Muscle layer of duodenum (tissue), 2 donors: ENCODE results near the gene LPP.

Experiments used
- H3K27ac ChIP-seq: one replicate; pipeline ENCODE4 v1.7.0; 2013; ENCODE audit warnings: mild to moderate bottlenecking, low read length
- H3K27me3 ChIP-seq: one replicate; pipeline ENCODE4 v1.7.0; 2013; ENCODE audit warnings: low read depth, mild to moderate bottlenecking, control low read depth, low read length
- H3K36me3 ChIP-seq, 2 donors: one replicate each; pipeline ENCODE4 v1.7.0; 2013; ENCODE audit warnings: low read length in 2 of 2, control low read depth in 1 of 2, mild to moderate bottlenecking in 1 of 2; ENCODE audit not compliant: insufficient read depth in 2 of 2, control insufficient read depth in 1 of 2
- H3K4me1 ChIP-seq, 2 donors: one replicate each; pipeline ENCODE4 v1.7.0; 2013; ENCODE audit warnings: low read length in 2 of 2, mild to moderate bottlenecking in 2 of 2, control low read depth in 1 of 2, moderate library complexity in 1 of 2; ENCODE audit not compliant: insufficient read depth in 2 of 2, control insufficient read depth in 1 of 2
- H3K4me3 ChIP-seq, 2 donors: one replicate each; pipeline ENCODE4 v1.7.0; 2013; ENCODE audit warnings: low read length in 2 of 2, low read depth in 1 of 2, mild to moderate bottlenecking in 1 of 2
- H3K9me3 ChIP-seq, 2 donors: one replicate each; pipeline ENCODE4 v1.7.0; 2013; ENCODE audit warnings: low read length in 2 of 2, control low read depth in 1 of 2, mild to moderate bottlenecking in 1 of 2; ENCODE audit not compliant: control insufficient read depth in 1 of 2
- donor health status: healthy.

LPP gene

DNA sequence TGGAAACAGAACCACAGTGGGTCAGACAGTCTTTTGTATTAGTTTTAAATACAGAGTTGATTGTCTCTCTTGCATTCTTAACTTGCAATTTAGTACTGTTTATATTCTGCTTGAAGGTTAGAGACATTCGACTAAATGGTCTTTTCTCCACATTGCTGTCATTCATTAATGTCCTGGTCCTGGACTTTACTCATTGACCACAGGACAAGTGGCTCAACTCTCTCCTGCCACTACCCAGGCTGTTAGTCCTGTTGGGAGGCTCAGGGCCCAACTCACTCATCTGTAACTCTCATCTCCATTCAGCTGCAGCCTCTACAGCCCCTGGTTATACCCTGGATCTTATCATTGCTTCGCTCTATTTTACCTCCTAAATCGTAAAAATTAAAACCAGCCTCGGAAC is 427.4 kb downstream of the LPP start:
- Histone ChIP-seq H3K9me3 (no peaks in the 10 kb centered on the region), H3K27ac (no peak overlapping the region), H3K27me3 (no peaks in the 10 kb centered on the region), H3K4me1 (peaks cover 11 to 20% of the 10 kb centered on the region in 2 donors), H3K4me3 (no peak overlapping the region), H3K36me3 (no peaks in the 10 kb centered on the region)

GRCh38 chr3:188581792-188582191 is 427.8 kb downstream of the LPP start:
- H3K9me3 ChIP-seq: no peaks in the 10 kb centered on the region
- no peaks in the 10 kb centered on the region for H3K27me3 ChIP-seq
- no peak overlapping the region for H3K27ac ChIP-seq
- no peaks in the 10 kb centered on the region for H3K36me3 ChIP-seq
- H3K4me1 ChIP-seq: peaks cover 11 to 20% of the 10 kb centered on the region in 2 donors
- no peak overlapping the region for H3K4me3 ChIP-seq

DNA sequence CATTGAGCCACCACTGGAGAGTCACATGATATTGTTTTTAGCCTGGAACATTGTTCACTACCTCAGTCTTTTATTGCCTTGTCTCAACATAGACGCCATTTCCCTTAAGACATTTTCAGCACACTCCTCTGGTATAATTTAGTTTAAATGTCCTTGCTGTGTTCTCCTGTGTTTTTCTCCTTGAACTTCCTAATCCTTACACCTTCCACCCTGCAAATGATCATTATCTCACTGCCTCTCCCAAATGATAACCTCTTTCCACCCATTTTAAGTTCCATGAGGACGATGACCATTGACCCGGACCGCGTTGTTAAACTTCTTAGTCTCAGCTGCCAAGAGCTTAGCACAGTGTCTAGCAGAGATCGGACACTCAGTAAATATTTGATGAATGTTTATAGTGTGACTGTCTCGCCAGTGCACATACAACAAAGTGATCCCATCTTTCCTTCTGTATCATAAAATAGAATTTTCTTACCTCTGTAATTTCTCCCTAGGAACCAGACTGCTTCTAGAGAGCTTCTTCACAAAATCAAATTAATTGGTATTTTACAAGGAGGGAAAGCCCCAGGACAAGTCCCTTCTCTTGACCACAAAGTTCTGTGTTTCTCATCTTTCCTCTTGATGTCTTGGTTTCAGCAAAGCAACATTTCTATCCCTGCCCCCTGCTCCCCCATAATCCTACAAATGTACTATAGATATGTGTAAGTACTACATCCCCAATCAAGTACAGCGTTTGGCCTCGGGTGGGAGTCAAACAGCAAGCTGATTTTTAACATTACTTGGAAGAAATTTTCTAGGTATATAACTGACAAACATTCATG is 429.6 kb downstream of the LPP start:
- Histone ChIP-seq H3K27ac (peak overlapping the region; percentile 71), H3K36me3 (no peaks in the 10 kb centered on the region), H3K4me3 (no peak overlapping the region)

GRCh38 chr3:188584162-188584529 is 430.2 kb downstream of the LPP start:
- H3K4me3 ChIP-seq: no peak overlapping the region
- H3K9me3 ChIP-seq: no peaks in the 10 kb centered on the region
- no peaks in the 10 kb centered on the region for H3K27me3 ChIP-seq
- peaks cover 11% of the 10 kb centered on the region in 2 donors for H3K4me1 ChIP-seq
- H3K27ac ChIP-seq: peak overlapping the region; percentile 71
- H3K36me3 ChIP-seq: no peaks in the 10 kb centered on the region

More for the DNA sequence above, 429.6 kb downstream of the LPP start:
- no peaks in the 10 kb centered on the region for H3K27me3 ChIP-seq
- peaks cover 11 to 13% of the 10 kb centered on the region in 2 donors for H3K4me1 ChIP-seq
- H3K9me3 ChIP-seq: no peaks in the 10 kb centered on the region

- Histone ChIP-seq H3K4me1 (peaks cover 11 to 19% of the 10 kb centered on the region in 2 donors), H3K9me3 (no peaks in the 10 kb centered on the region), H3K4me3 (no peak overlapping the region), H3K27ac (peak overlapping the region; percentile 71), H3K36me3 (no peaks in the 10 kb centered on the region), H3K27me3 (no peaks in the 10 kb centered on the region)
These were observed 431.2 kb downstream of the LPP start for GRCh38 chr3:188584958-188585689.

- H3K4me1 ChIP-seq: peaks cover under 1 to 39% of the 10 kb centered on the region in 2 donors
- H3K9me3 ChIP-seq: no peaks in the 10 kb centered on the region
- no peaks in the 10 kb centered on the region for H3K27me3 ChIP-seq
- no peak overlapping the region for H3K27ac ChIP-seq
- no peaks in the 10 kb centered on the region for H3K36me3 ChIP-seq
- H3K4me3 ChIP-seq: no peak overlapping the region
These were observed 435.1 kb downstream of the LPP start for GRCh38 chr3:188589071-188589470.

GRCh38 chr3:188589771-188590170 is 435.8 kb downstream of the LPP start:
- Histone ChIP-seq H3K4me1 (peaks cover 0 to 40% of the 10 kb centered on the region in 2 donors), H3K4me3 (no peak overlapping the region), H3K36me3 (no peaks in the 10 kb centered on the region), H3K27ac (no peak overlapping the region), H3K9me3 (no peaks in the 10 kb centered on the region), H3K27me3 (no peaks in the 10 kb centered on the region)

- H3K4me3 ChIP-seq: no peak overlapping the region
- no peaks in the 10 kb centered on the region for H3K9me3 ChIP-seq
- H3K27me3 ChIP-seq: no peaks in the 10 kb centered on the region
- H3K27ac ChIP-seq: no peak overlapping the region
- H3K36me3 ChIP-seq: no peaks in the 10 kb centered on the region
- peaks cover 0 to 34% of the 10 kb centered on the region in 2 donors for H3K4me1 ChIP-seq
These were observed 436.6 kb downstream of the LPP start for GRCh38 chr3:188590557-188590956.

GRCh38 chr3:188594139-188594538 is 440.2 kb downstream of the LPP start:
- Histone ChIP-seq H3K36me3 (no peaks in the 10 kb centered on the region), H3K4me3 (no peak overlapping the region), H3K27me3 (no peaks in the 10 kb centered on the region), H3K9me3 (no peaks in the 10 kb centered on the region), H3K4me1 (peaks cover 3 to 33% of the 10 kb centered on the region in 2 donors), H3K27ac (peak overlapping the region; percentile 47)

GRCh38 chr3:188595890-188596376 is 442.0 kb downstream of the LPP start:
- no peaks in the 10 kb centered on the region for H3K36me3 ChIP-seq
- no peaks in the 10 kb centered on the region for H3K27me3 ChIP-seq
- H3K27ac ChIP-seq: peak overlapping the region; percentile 24
- H3K4me3 ChIP-seq: no peak overlapping the region
- no peaks in the 10 kb centered on the region for H3K9me3 ChIP-seq
- peaks cover 3 to 17% of the 10 kb centered on the region in 2 donors for H3K4me1 ChIP-seq

DNA sequence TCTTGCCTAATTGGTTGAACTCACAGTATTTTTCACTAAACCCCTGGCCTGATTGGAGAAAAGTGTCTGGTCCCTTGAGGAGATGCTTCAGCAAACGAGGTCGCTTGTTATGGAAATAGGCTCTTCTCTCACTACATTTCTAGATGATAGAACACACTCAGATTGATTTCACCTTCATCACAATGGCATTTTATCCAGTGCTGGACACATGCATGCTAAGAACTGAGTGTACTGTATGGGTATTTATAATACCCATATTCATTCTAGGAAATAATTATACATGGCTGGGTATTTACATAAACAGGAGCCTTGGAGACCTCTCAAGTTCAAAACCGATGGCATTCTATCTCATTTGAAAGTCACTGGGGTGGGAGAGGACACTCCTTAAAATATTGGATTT is 444.9 kb downstream of the LPP start:
- no peak overlapping the region for H3K4me3 ChIP-seq
- H3K9me3 ChIP-seq: no peaks in the 10 kb centered on the region
- peaks cover 3 to 9% of the 10 kb centered on the region in 2 donors for H3K4me1 ChIP-seq
- H3K36me3 ChIP-seq: no peaks in the 10 kb centered on the region
- H3K27ac ChIP-seq: peak overlapping the region; percentile 43
- no peaks in the 10 kb centered on the region for H3K27me3 ChIP-seq
